Smooth muscle cell (in vitro differentiated cells): ENCODE results near the gene KCNK5. TPM values are rescaled to one million over a fixed set of nuclear protein-coding genes. Genes with fewer than 3 reads are reported as not detected.

Experiments used
- DNase-seq: peaks from one replicate; lab custom pipeline; 2025; ENCODE audit not compliant: unreplicated experiment; lab: John Stamatoyannopoulos, UW
- H2AFZ ChIP-seq: fragments of 200-600 bp; sonication (generic); 2 replicates; pipeline ENCODE4 v1.6.0; 2016; ENCODE audit warnings: antibody characterized with exemption, low read depth, mild to moderate bottlenecking
- H3F3A ChIP-seq: fragments of 200-600 bp; sonication (generic); 2 replicates; pipeline ENCODE4 v1.6.0; 2017; ENCODE audit warnings: antibody characterized with exemption, low read depth
- H3K27ac ChIP-seq: fragments of 200-600 bp; sonication (generic); 2 replicates; pipeline ENCODE4 v1.5.1; 2016; ENCODE audit warnings: low read depth, mild to moderate bottlenecking
- H3K27me3 ChIP-seq: fragments of 200-600 bp; sonication (generic); 2 replicates; pipeline ENCODE4 v1.6.1; 2016; ENCODE audit warnings: low read depth, mild to moderate bottlenecking
- H3K36me3 ChIP-seq: fragments of 200-600 bp; sonication (generic); 2 replicates; pipeline ENCODE4 v1.5.1; 2016; ENCODE audit warnings: low read depth
- H3K4me1 ChIP-seq: fragments of 200-600 bp; sonication (generic); 2 replicates; pipeline ENCODE4 v1.5.1; 2016; ENCODE audit warnings: low read depth
- H3K4me2 ChIP-seq: fragments of 200-600 bp; sonication (generic); 2 replicates; pipeline ENCODE4 v1.6.0; 2016; ENCODE audit warnings: mild to moderate bottlenecking
- H3K4me3 ChIP-seq: fragments of 200-600 bp; sonication (generic); 2 replicates; pipeline ENCODE4 v1.5.1; 2016; ENCODE audit warnings: mild to moderate bottlenecking
- H3K79me2 ChIP-seq: fragments of 200-600 bp; sonication (generic); 2 replicates; pipeline ENCODE4 v1.6.0; 2016; ENCODE audit warnings: low read depth, mild to moderate bottlenecking
- H3K9ac ChIP-seq: fragments of 200-600 bp; sonication (generic); 2 replicates; pipeline ENCODE4 v1.6.0; 2016; ENCODE audit warnings: low read depth
- H3K9me3 ChIP-seq: fragments of 200-600 bp; sonication (generic); replicated peaks from 2 replicates; pipeline ENCODE4 v1.5.1; 2016; ENCODE audit warnings: low read depth
- H4K20me1 ChIP-seq: fragments of 200-600 bp; sonication (generic); 2 replicates; pipeline ENCODE4 v1.6.0; 2016; ENCODE audit warnings: low read depth
- CTCF ChIP-seq: fragments of 200-600 bp; sonication (generic); IDR thresholded peaks from 2 replicates; pipeline ENCODE4 v1.5.1; 2017; ENCODE audit warnings: borderline replicate concordance, mild to moderate bottlenecking, antibody characterized with exemption; ENCODE audit not compliant: insufficient read depth, poor library complexity, severe bottlenecking
- WGBS: methylation state at CpG from one replicate; pipeline ENCODE4 v1.1.7; 2016; ENCODE audit warnings: low lambda C conversion rate; 5-methylcytosine and 5-hydroxymethylcytosine counted together
- polyA plus RNA-seq: library from polyadenylated mRNA; unstranded; fragments of >200 nt; fragmentation: Nextera tagmentation; extraction: Ambion mirVana; gene quantifications from 2 replicates; pipeline ENCODE4 v1.2.1, GENCODE V29; 2016
- total RNA-seq: library from RNA; depleted of rRNA; stranded (reverse); fragments of >200 nt; gene quantifications from 2 replicates; pipeline ENCODE4 v1.2.3, GENCODE V29; 2014

Gene KCNK5
- total and polyA plus RNA-seq, 2 experiments from 2014 or later, result not detected

GRCh38 chr6:39182604-39183003 lies 46.7 kb downstream of the KCNK5 start:
- Histone ChIP-seq H3K27me3 (no peaks in the 10 kb centered on the region), H3K9me3 (no peaks in the 10 kb centered on the region), H3K4me3 (no peak overlapping the region), H3K79me2 (no peaks in the 10 kb centered on the region), H3K9ac (no peak overlapping the region), H3K4me1 (no peaks in the 10 kb centered on the region), H4K20me1 (no peaks in the 10 kb centered on the region), H2AFZ (no peak overlapping the region), H3F3A (no peaks in the 10 kb centered on the region), H3K27ac (no peak overlapping the region), H3K36me3 (no peaks in the 10 kb centered on the region), H3K4me2 (no peak overlapping the region)
- no peak for DNase-seq
- WGBS, result 86% methylated on average over 3 of the region's 3 CpGs
- no peak for TF ChIP-seq CTCF

GRCh38 chr6:39181826-39182225 lies 47.4 kb downstream of the KCNK5 start:
- no peak for TF ChIP-seq CTCF

GRCh38 chr6:39181333-39181732 lies 47.9 kb downstream of the KCNK5 start:
- no peaks in the 10 kb centered on the region for H3F3A ChIP-seq
- H2AFZ ChIP-seq, result no peak overlapping the region
- H3K27me3 ChIP-seq, result no peaks in the 10 kb centered on the region
- TF ChIP-seq CTCF, result no peak
- no peaks in the 10 kb centered on the region for H3K9me3 ChIP-seq
- no peak for DNase-seq
- 93% methylated on average over 6 of the region's 6 CpGs for WGBS
- H3K4me1 ChIP-seq, result no peaks in the 10 kb centered on the region
- no peak overlapping the region for H3K9ac ChIP-seq
- no peak overlapping the region for H3K4me2 ChIP-seq
- H4K20me1 ChIP-seq, result no peaks in the 10 kb centered on the region
- no peak overlapping the region for H3K27ac ChIP-seq
- no peaks in the 10 kb centered on the region for H3K79me2 ChIP-seq
- no peak overlapping the region for H3K4me3 ChIP-seq
- no peaks in the 10 kb centered on the region for H3K36me3 ChIP-seq

More at GRCh38 chr6:39181826-39182225, 47.4 kb downstream of the KCNK5 start:
- H2AFZ ChIP-seq, result no peak overlapping the region
- H3K4me3 ChIP-seq, result no peak overlapping the region
- no peaks in the 10 kb centered on the region for H3K79me2 ChIP-seq
- no peak overlapping the region for H3K27ac ChIP-seq
- H3K4me1 ChIP-seq, result no peaks in the 10 kb centered on the region
- H3K27me3 ChIP-seq, result no peaks in the 10 kb centered on the region
- no peaks in the 10 kb centered on the region for H3F3A ChIP-seq
- no peak overlapping the region for H3K4me2 ChIP-seq
- H4K20me1 ChIP-seq, result no peaks in the 10 kb centered on the region
- H3K9ac ChIP-seq, result no peak overlapping the region
- no peaks in the 10 kb centered on the region for H3K36me3 ChIP-seq
- H3K9me3 ChIP-seq, result no peaks in the 10 kb centered on the region
- no peak for DNase-seq
- 90% methylated on average over 4 of the region's 4 CpGs for WGBS

GRCh38 chr6:39178804-39179203 lies 50.5 kb downstream of the KCNK5 start:
- Histone ChIP-seq H3K4me2 (no peak overlapping the region), H3F3A (no peaks in the 10 kb centered on the region), H3K27me3 (no peaks in the 10 kb centered on the region), H3K79me2 (no peaks in the 10 kb centered on the region), H3K36me3 (no peaks in the 10 kb centered on the region), H3K9ac (no peak overlapping the region), H4K20me1 (no peaks in the 10 kb centered on the region), H3K4me3 (no peak overlapping the region), H3K27ac (no peak overlapping the region), H2AFZ (no peak overlapping the region), H3K4me1 (no peaks in the 10 kb centered on the region), H3K9me3 (no peaks in the 10 kb centered on the region)
- no peak for TF ChIP-seq CTCF
- DNase-seq, result no peak
- WGBS, result 86% methylated on average over 4 of the region's 4 CpGs
